ENCODE results near the gene MTA3.

DNA sequence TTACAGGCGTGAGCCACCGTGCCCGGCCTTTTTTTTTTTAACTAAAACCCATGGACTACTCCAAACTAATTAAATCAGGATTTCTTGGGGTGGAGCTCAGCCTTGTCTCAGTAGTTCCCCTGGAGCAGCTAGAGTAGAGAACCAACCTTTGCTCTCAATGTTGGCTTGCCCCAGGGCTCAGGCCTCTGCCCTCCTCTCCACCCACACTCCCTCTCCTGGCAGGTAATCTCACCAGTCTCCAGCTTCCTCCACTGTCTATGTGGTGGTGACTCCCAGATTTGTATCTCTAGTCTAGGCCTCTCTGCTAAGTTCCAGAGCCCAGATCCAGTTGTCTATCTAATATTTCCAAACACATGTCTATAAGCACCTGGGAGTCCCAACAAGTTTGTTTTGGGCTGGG is 9.6 kb upstream of the MTA3 start:
- TF ChIP-seq POLR2A (IDR thresholded peaks at IDR 0.05) (no peak), EP300 (IDR thresholded peaks at IDR 0.05) (no peak)
